ENCODE measurements around the gene EEF1AKMT3.

EEF1AKMT3 gene

GRCh38 chr12:57751432-57751787 is 21.0 kb upstream of the EEF1AKMT3 start:
- no peak for DNase-seq (ENCODE audit: low read depth)

- DNase-seq (ENCODE audit: low read depth) = peak; percentile 99
Observed at GRCh38 chr12:57751788-57752667, 20.4 kb upstream of the EEF1AKMT3 start, which contains the start of gene CDK4. CDK4 (minus strand) TSS chr12:57752310; CDS start chr12:57751717, 593 bp downstream.

GRCh38 chr12:57752668-57753000 is 19.8 kb upstream of the EEF1AKMT3 start:
- DNase-seq (ENCODE audit: low read depth) = no peak

- no peak for DNase-seq (ENCODE audit: low read depth)
Observed at GRCh38 chr12:57753756-57754337, 18.6 kb upstream of the EEF1AKMT3 start.

- DNase-seq (ENCODE audit: low read depth) = no peak
Observed at GRCh38 chr12:57754411-57755193, 17.8 kb upstream of the EEF1AKMT3 start, which contains the start of gene MARCHF9. MARCHF9 (plus strand) TSS chr12:57755103; CDS start chr12:57755529, 426 bp downstream.

- DNase-seq (ENCODE audit: low read depth) = no peak
Observed at GRCh38 chr12:57755194-57755453, 17.3 kb upstream of the EEF1AKMT3 start.

- DNase-seq (ENCODE audit: low read depth) = no peak
Observed at GRCh38 chr12:57755454-57756372, 16.7 kb upstream of the EEF1AKMT3 start.

GRCh38 chr12:57756406-57757341 is 15.7 kb upstream of the EEF1AKMT3 start:
- no peak for DNase-seq (ENCODE audit: low read depth)

- DNase-seq (ENCODE audit: low read depth) = no peak
Observed at GRCh38 chr12:57757771-57758170, 14.6 kb upstream of the EEF1AKMT3 start.

GRCh38 chr12:57758552-57759359 is 13.7 kb upstream of the EEF1AKMT3 start:
- DNase-seq (ENCODE audit: low read depth) = no peak

GRCh38 chr12:57759360-57759980 is 12.9 kb upstream of the EEF1AKMT3 start:
- DNase-seq (ENCODE audit: low read depth) = no peak

GRCh38 chr12:57760347-57760982 is 11.9 kb upstream of the EEF1AKMT3 start:
- DNase-seq (ENCODE audit: low read depth) = no peak

GRCh38 chr12:57761391-57761998 is 10.9 kb upstream of the EEF1AKMT3 start:
- DNase-seq (ENCODE audit: low read depth) = no peak

GRCh38 chr12:57762463-57762862 is 10.0 kb upstream of the EEF1AKMT3 start:
- DNase-seq (ENCODE audit: low read depth) = no peak

- DNase-seq (ENCODE audit: low read depth) = no peak
Observed at GRCh38 chr12:57763881-57764661, 8.3 kb upstream of the EEF1AKMT3 start.

- DNase-seq (ENCODE audit: low read depth) = no peak
Observed at GRCh38 chr12:57764662-57765002, 7.8 kb upstream of the EEF1AKMT3 start.

- DNase-seq (ENCODE audit: low read depth) = no peak
Observed at GRCh38 chr12:57765003-57765697, 7.3 kb upstream of the EEF1AKMT3 start.
